GM10847 (cell line): ENCODE data around the gene ARHGAP1.

Experiments
- POLR2A ChIP-seq: IDR thresholded peaks from 2 replicates; pipeline ENCODE4 v1.6.1; 2011; ENCODE audit not compliant: insufficient read length; ENCODE audit errors: extremely low read depth

The ARHGAP1 gene

GRCh38 chr11:46673713-46674462, 26.5 kb downstream of the ARHGAP1 start:
- no peak for TF ChIP-seq POLR2A

- no peak for TF ChIP-seq POLR2A
Measured at GRCh38 chr11:46672381-46672839, 28.0 kb downstream of the ARHGAP1 start.

GRCh38 chr11:46671958-46672315, 28.5 kb downstream of the ARHGAP1 start:
- TF ChIP-seq POLR2A: no peak

GRCh38 chr11:46669711-46670139, 30.7 kb downstream of the ARHGAP1 start:
- no peak for TF ChIP-seq POLR2A

GRCh38 chr11:46668480-46669085, 31.8 kb downstream of the ARHGAP1 start:
- TF ChIP-seq POLR2A: no peak

- TF ChIP-seq POLR2A: no peak
Measured at GRCh38 chr11:46667043-46667481, 33.4 kb downstream of the ARHGAP1 start.

- no peak for TF ChIP-seq POLR2A
Measured at GRCh38 chr11:46666516-46666915, 33.9 kb downstream of the ARHGAP1 start.

- no peak for TF ChIP-seq POLR2A
Measured at GRCh38 chr11:46665356-46665755, 35.1 kb downstream of the ARHGAP1 start.

GRCh38 chr11:46664612-46665011, 35.8 kb downstream of the ARHGAP1 start:
- no peak for TF ChIP-seq POLR2A

GRCh38 chr11:46663277-46663940, 37.0 kb downstream of the ARHGAP1 start:
- no peak for TF ChIP-seq POLR2A

GRCh38 chr11:46662366-46662765, 38.1 kb downstream of the ARHGAP1 start:
- TF ChIP-seq POLR2A: no peak

- TF ChIP-seq POLR2A: no peak
Measured at GRCh38 chr11:46661836-46662235, 38.6 kb downstream of the ARHGAP1 start.

- TF ChIP-seq POLR2A: no peak
Measured at GRCh38 chr11:46659908-46660307, 40.5 kb downstream of the ARHGAP1 start.

GRCh38 chr11:46658259-46658658, 42.2 kb downstream of the ARHGAP1 start:
- TF ChIP-seq POLR2A: no peak

- no peak for TF ChIP-seq POLR2A
Measured at GRCh38 chr11:46657186-46657585, 43.2 kb downstream of the ARHGAP1 start.

- TF ChIP-seq POLR2A: no peak
Measured at GRCh38 chr11:46655631-46656030, 44.8 kb downstream of the ARHGAP1 start.
